PC-3 (cell line): Measurements from ENCODE around the gene IQSEC1. TPM values are rescaled to one million over a fixed set of nuclear protein-coding genes. Genes with fewer than 3 reads are reported as not detected.
A peak's percentile ranks its signal among the peaks of the same experiment; 100 is the strongest.

Experiments used
- ATAC-seq: fragments of 200-7000 bp; cut with Tn5 transposase; 2 replicates; pipeline ENCODE4 v1.9.1; 2020; ENCODE audit warnings: mild to moderate bottlenecking, moderate library complexity
- BruUV-seq: library from RNA; stranded (reverse); fragments of 400-500 nt; replicated peaks from 2 replicates; lab custom pipeline; 2021; lab: Mats Ljungman, UMichigan
- CTCF ChIA-PET: fragments of 300-600 bp; sonication (Branson Sonifier 250); formaldehyde crosslinking; loops from one replicate; lab custom pipeline; 2022; ENCODE audit warnings: antibody characterized with exemption; lab: Charles Lee
- POLR2A ChIA-PET: fragments of 300-600 bp; sonication (Branson Sonifier 250); formaldehyde crosslinking; loops from one replicate; lab custom pipeline; 2022; ENCODE audit warnings: antibody characterized with exemption; ENCODE audit not compliant: unreplicated experiment; lab: Charles Lee
- DNase-seq: peaks from one replicate; pipeline ENCODE4 v3.0.0-alpha.2; 2015
- H2AFZ ChIP-seq: fragments of 300-600 bp; sonication (generic); 2 replicates; pipeline ENCODE4 v1.6.0; 2016; ENCODE audit warnings: antibody characterized with exemption, low read length
- H3F3A ChIP-seq: fragments of 300-600 bp; sonication (generic); one replicate; pipeline ENCODE4 v1.6.0; 2017; ENCODE audit warnings: antibody characterized with exemption, low read length, control low read depth, mild to moderate bottlenecking; ENCODE audit not compliant: unreplicated experiment
- H3K27ac ChIP-seq: fragments of 300-600 bp; sonication (generic); 2 replicates; pipeline ENCODE4 v1.5.1; 2016; ENCODE audit warnings: mild to moderate bottlenecking, low read length
- H3K27me3 ChIP-seq: fragments of 300-600 bp; sonication (generic); 2 replicates; pipeline ENCODE4 v1.6.1; 2016; ENCODE audit warnings: low read length, mixed read lengths
- H3K36me3 ChIP-seq: fragments of 300-600 bp; sonication (generic); 2 replicates; pipeline ENCODE4 v1.6.1; 2016; ENCODE audit warnings: low read depth, mixed run types, low read length, mixed read lengths
- H3K4me1 ChIP-seq: fragments of 300-600 bp; sonication (generic); 2 replicates; pipeline ENCODE4 v1.5.1; 2016; ENCODE audit warnings: low read length; ENCODE audit not compliant: insufficient read depth
- H3K4me2 ChIP-seq: fragments of 300-600 bp; sonication (generic); 2 replicates; pipeline ENCODE4 v1.6.0; 2016; ENCODE audit warnings: low read length
- H3K4me3 ChIP-seq: fragments of 300-600 bp; sonication (generic); 2 replicates; pipeline ENCODE4 v1.5.1; 2016; ENCODE audit warnings: mild to moderate bottlenecking, low read length, mixed read lengths
- H3K79me2 ChIP-seq: fragments of 300-600 bp; sonication (generic); 2 replicates; pipeline ENCODE4 v1.6.1; 2017; ENCODE audit warnings: low read length, mixed read lengths
- H3K9ac ChIP-seq: fragments of 300-600 bp; sonication (generic); 2 replicates; pipeline ENCODE4 v1.6.0; 2016; ENCODE audit warnings: mild to moderate bottlenecking, low read length
- H3K9me2 ChIP-seq: fragments of 300-600 bp; sonication (generic); replicated peaks from 2 replicates; pipeline ENCODE4 v1.6.1; 2016; ENCODE audit warnings: mixed run types, low read length, mixed read lengths
- H3K9me3 ChIP-seq: fragments of 300-600 bp; sonication (generic); 2 replicates; pipeline ENCODE4 v1.6.1; 2016; ENCODE audit warnings: low read length, mixed read lengths
- H4K20me1 ChIP-seq: fragments of 300-600 bp; sonication (generic); 2 replicates; pipeline ENCODE4 v1.6.1; 2016; ENCODE audit warnings: low read length, mixed read lengths
- CTCF ChIP-seq: fragments of 300-600 bp; sonication (generic); conservative IDR thresholded peaks from 2 replicates; pipeline ENCODE4 v1.5.1; 2017; ENCODE audit warnings: antibody characterized with exemption, low read depth, mild to moderate bottlenecking, low read length
- EZH2 ChIP-seq: fragments of 300-600 bp; sonication (generic); IDR thresholded peaks from one replicate; pipeline ENCODE4 v1.6.1; 2017; ENCODE audit warnings: antibody characterized with exemption, mild to moderate bottlenecking, low read length; ENCODE audit not compliant: unreplicated experiment
- EZH2phosphoT487 ChIP-seq: fragments of 300-600 bp; sonication (generic); IDR thresholded peaks from 2 replicates; pipeline ENCODE4 v1.6.1; 2018; ENCODE audit warnings: mild to moderate bottlenecking, antibody characterized with exemption, low read length, borderline replicate concordance
- intact Hi-C: fragments of 100-400 bp; cut with micrococcal nuclease; formaldehyde crosslinking; loops from 2 replicates; pipeline ENCODE4 v1.9.0; 2023
- total RNA-seq: library from RNA; depleted of rRNA; stranded (reverse); fragments of >200 nt; gene quantifications from 2 replicates; pipeline ENCODE4 v1.2.3, GENCODE V29; 2014

IQSEC1 gene
- total RNA-seq, 1 experiment from 2014 or later, result 37.9 TPM

- Histone ChIP-seq H3K4me1 (peaks cover 32% of the 10 kb centered on the region), H3K4me2 (no peak overlapping the region), H3K36me3 (no peaks in the 10 kb centered on the region), H3K9me3 (no peaks in the 10 kb centered on the region), H4K20me1 (no peaks in the 10 kb centered on the region), H3F3A (no peaks in the 10 kb centered on the region), H2AFZ (no peak overlapping the region), H3K27me3 (no peaks in the 10 kb centered on the region), H3K27ac (no peak overlapping the region), H3K9me2 (no peaks in the 10 kb centered on the region), H3K9ac (no peak overlapping the region), H3K4me3 (no peak overlapping the region), H3K79me2 (no peaks in the 10 kb centered on the region)
- ChIA-PET POLR2A (no interaction called here), CTCF (no interaction called here)
- DNase-seq (no peak), ATAC-seq (no peak)
- TF ChIP-seq EZH2phosphoT487 (no peak), CTCF (no peak), EZH2 (no peak)
- intact Hi-C loops, result no loop called here
- BruUV-seq, result no TSS peak
Observed at GRCh38 chr3:13023971-13024764, 49.1 kb downstream of the IQSEC1 start.

GRCh38 chr3:13023235-13023970 is 49.8 kb downstream of the IQSEC1 start:
- Histone ChIP-seq H3K4me2 (0 out of 2 replicates have a peak overlapping the region, but pooled peaks have one; percentile 60), H3K27me3 (no peaks in the 10 kb centered on the region), H4K20me1 (no peaks in the 10 kb centered on the region), H3K9me2 (no peaks in the 10 kb centered on the region), H2AFZ (no peak overlapping the region), H3K9me3 (no peaks in the 10 kb centered on the region), H3K4me3 (no peak overlapping the region), H3K4me1 (peaks cover 32% of the 10 kb centered on the region), H3F3A (no peaks in the 10 kb centered on the region), H3K9ac (no peak overlapping the region), H3K36me3 (no peaks in the 10 kb centered on the region), H3K79me2 (no peaks in the 10 kb centered on the region), H3K27ac (peak overlapping the region; percentile 41; the same call in 1 of the 2 replicates)
- ATAC-seq (no peak), DNase-seq (peak; percentile 20)
- BruUV-seq, result no TSS peak
- TF ChIP-seq EZH2phosphoT487 (no peak), EZH2 (no peak), CTCF (no peak)
- intact Hi-C loops, result no loop called here
- POLR2A ChIA-PET, result no interaction called here
- CTCF ChIA-PET, result no interaction called here
